Pancreas (tissue), 10 donors: Measurements from ENCODE around the gene APOL1. TPM values are rescaled to one million over a fixed set of nuclear protein-coding genes. Genes with fewer than 3 reads are reported as not detected.
"Not testable (repeated sequence)": the region's sequence is repeated elsewhere in the genome, so short reads cannot be mapped to it uniquely, and the experiment has no call there.

ENCODE experiments used
- ATAC-seq, 4 donors: fragments of 200-7000 bp; cut with Tn5 transposase; one replicate each; pipeline versions ENCODE4 v1.8.0 to v1.9.1; 2020; ENCODE audit warnings: mild to moderate bottlenecking in 4 of 4, moderate library complexity in 4 of 4
- DNase-seq, 6 donors: peaks; one replicate each; pipeline ENCODE4 v3.0.0-alpha.2; 2020
- FAIRE-seq: peaks from 2 replicates; lab custom pipeline; 2012; peaks lifted over from hg19 to GRCh38; lab: Jason Lieb, UNC
- H3K27ac ChIP-seq, 4 donors: fragments of 200-600 bp; sonication (generic); 1 replicate in 3 of 4; 2 replicates in 1 of 4; pipeline versions ENCODE4 v1.5.0 to v1.8.0; 2020
- H3K27me3 ChIP-seq, 4 donors: fragments of 200-600 bp; one replicate each; pipeline ENCODE4 v1.8.0; 2021
- H3K36me3 ChIP-seq, 3 donors: fragments of 200-600 bp; sonication (generic) in 1 of 3; one replicate each; pipeline versions ENCODE4 v1.5.0 to v1.8.0; 2020 to 2021
- H3K4me1 ChIP-seq, 3 donors: fragments of 200-600 bp; one replicate each; pipeline ENCODE4 v1.8.0; 2021
- H3K4me3 ChIP-seq, 4 donors: fragments of 200-600 bp; sonication (generic) in 2 of 4; one replicate each; pipeline versions ENCODE4 v1.5.0 to v1.8.0; 2020 to 2021
- H3K9me3 ChIP-seq, 4 donors: fragments of 200-600 bp; one replicate each; pipeline ENCODE4 v1.8.0; 2021
- WGBS, 2 donors: extraction: QIAGEN DNeasy Blood & Tissue Kit; methylation state at CpG; one replicate each; pipeline ENCODE4 v1.1.7; 2013; 5-methylcytosine and 5-hydroxymethylcytosine counted together
- intact Hi-C, 3 donors: fragments of 100-400 bp; cut with DNase I; formaldehyde crosslinking; loops; one replicate each; pipeline versions ENCODE4 v1.11.1 to v1.14.2; 2022
- polyA plus RNA-seq, 2 donors: library from polyadenylated mRNA; stranded (reverse); fragments of 200-250 nt; gene quantifications; one replicate each; pipeline ENCODE4 v1.2.3, GENCODE V29; 2013
- total RNA-seq, 6 donors: library from RNA; stranded (reverse); fragmentation: NEBNext Ultra II Directional in 4 of 6; extraction: Animal tissue kit (Norgen Biotek cat#: 25700) in 4 of 6; gene quantifications; one replicate each; pipeline versions ENCODE4 v1.2.1 to v1.2.4, GENCODE V29; 2021 to 2023
- TF ChIP-seq, protein P1 (sequence below), 4 donors: fragments of 200-600 bp; sonication (generic) in 3 of 4; IDR thresholded peaks; one replicate each; pipeline versions ENCODE4 v1.5.0 to v1.8.0; 2021; ENCODE audit warnings: antibody characterized with exemption in 4 of 4
- donor health status: healthy with polysubstance abuse.
- donor health status: DM: no; HTN: no; CAD: no; lungs with moderate emphysema.
- donor health status: DM: no; HTN: no; CAD: no.
- donor health status: control.
- donor health status: control.
- donor health status: Bipolar disorder and iron deficiency.
- donor health status: DM: yes; HTN: yes; CAD: no.
- donor health status: DM: no; HTN: no; CAD: no.
- donor health status: DM: no; HTN: no; CAD: no.
- donor health status: DM: yes; HTN: yes; CAD: no.

APOL1 gene
- total and polyA plus RNA-seq, 8 donors, result 3.2 to 25.5 (median 5.5) TPM

DNA sequence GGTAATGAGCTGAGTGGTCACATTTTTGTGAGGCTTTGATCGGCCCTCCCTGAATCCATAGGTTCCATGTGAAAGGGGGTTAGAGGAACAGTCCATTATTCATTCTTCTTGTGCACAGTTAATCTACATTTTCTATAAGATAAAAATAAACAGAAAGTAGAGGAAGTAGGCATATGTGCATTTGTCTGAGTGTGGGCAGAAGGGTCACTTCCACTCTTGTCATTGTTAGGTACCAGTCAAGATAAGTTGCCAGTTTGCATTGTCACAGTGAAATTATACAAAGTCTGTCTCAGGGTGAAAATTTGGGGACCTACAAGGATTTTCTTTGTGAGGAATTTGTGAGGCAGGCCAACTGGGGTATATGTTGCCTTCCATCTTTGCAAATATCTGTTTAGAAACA lies 46.7 kb upstream of the APOL1 start:
- FAIRE-seq (no peak), ATAC-seq (no peak), DNase-seq (no peak)
- Histone ChIP-seq H3K9me3 (no peaks in the 10 kb centered on the region), H3K27ac (no peak overlapping the region), H3K27me3 (no peaks in the 10 kb centered on the region), H3K36me3 (no peaks in the 10 kb centered on the region), H3K4me1 (peaks cover 0 to 8% (median 4%) of the 10 kb centered on the region in 3 donors), H3K4me3 (no peak overlapping the region)
- intact Hi-C loops, result no loop called here
- WGBS, 2 donors, result 85 to 92% methylated on average over 1 of the region's 1 CpG
- TF ChIP-seq, protein P1, sequence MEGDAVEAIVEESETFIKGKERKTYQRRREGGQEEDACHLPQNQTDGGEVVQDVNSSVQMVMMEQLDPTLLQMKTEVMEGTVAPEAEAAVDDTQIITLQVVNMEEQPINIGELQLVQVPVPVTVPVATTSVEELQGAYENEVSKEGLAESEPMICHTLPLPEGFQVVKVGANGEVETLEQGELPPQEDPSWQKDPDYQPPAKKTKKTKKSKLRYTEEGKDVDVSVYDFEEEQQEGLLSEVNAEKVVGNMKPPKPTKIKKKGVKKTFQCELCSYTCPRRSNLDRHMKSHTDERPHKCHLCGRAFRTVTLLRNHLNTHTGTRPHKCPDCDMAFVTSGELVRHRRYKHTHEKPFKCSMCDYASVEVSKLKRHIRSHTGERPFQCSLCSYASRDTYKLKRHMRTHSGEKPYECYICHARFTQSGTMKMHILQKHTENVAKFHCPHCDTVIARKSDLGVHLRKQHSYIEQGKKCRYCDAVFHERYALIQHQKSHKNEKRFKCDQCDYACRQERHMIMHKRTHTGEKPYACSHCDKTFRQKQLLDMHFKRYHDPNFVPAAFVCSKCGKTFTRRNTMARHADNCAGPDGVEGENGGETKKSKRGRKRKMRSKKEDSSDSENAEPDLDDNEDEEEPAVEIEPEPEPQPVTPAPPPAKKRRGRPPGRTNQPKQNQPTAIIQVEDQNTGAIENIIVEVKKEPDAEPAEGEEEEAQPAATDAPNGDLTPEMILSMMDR (IDR thresholded peaks at IDR 0.05), result no peak

DNA sequence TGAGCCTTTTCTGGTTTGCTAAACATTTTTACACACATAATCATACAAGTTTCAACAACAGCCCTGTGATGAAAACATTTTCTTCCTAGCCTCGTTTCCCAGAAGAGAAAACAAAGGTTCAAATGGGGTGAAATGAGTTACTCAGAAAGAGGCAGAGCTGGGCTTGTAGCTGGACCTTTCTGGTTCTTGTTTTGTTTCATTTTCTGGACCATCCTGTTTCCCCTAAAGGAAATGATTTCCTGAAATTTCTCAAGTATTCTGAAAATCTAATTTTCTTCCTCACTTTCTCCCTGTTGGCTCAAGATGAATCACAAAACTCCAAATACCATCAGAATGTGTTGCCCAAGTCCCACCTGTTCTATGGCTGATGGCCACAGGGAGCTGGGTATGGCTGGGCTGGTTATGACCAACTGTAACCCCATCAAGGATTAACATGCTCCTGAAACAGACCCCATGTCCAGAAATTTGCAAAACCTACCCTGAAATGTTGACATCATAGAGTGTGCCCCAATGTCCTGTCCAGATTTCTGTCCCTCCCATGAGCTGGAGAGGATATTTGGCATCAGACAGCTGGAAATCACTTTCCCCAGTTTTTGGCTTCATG lies 44.7 kb upstream of the APOL1 start:
- ATAC-seq, result no peak
- no peaks in the 10 kb centered on the region for H3K9me3 ChIP-seq
- H3K27me3 ChIP-seq, result no peaks in the 10 kb centered on the region
- H3K4me3 ChIP-seq, result no peak overlapping the region
- H3K36me3 ChIP-seq, result no peaks in the 10 kb centered on the region
- TF ChIP-seq, protein P1 (IDR thresholded peaks at IDR 0.05), result no peak
- no peak for FAIRE-seq
- DNase-seq, result no peak
- WGBS, 2 donors, result 31 to 41% methylated on average over 1 of the region's 1 CpG
- intact Hi-C loops, result no loop called here
- no peaks in the 10 kb centered on the region for H3K4me1 ChIP-seq
- no peak overlapping the region for H3K27ac ChIP-seq

DNA sequence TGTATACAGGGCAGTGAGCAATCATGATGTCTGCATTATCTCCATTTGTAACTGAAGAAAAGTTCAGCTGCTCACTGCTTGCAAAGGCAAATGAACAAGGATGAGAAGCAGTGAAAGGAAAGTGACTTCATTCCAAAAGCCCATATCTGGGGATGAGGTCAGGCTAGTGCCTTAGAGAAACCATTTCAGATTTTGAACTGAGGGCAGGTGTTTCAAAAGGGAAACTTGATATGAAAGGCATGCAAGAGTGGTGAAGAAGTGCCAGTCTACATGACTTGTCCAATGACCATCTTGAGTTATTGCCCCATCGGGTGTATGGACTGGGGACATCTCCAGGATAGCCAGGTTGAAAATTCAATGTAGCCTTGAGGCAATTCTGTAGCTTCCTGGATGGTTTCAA lies 44.0 kb upstream of the APOL1 start:
- Histone ChIP-seq H3K27me3 (no peaks in the 10 kb centered on the region), H3K4me3 (no peak overlapping the region), H3K9me3 (no peaks in the 10 kb centered on the region), H3K4me1 (no peaks in the 10 kb centered on the region), H3K36me3 (no peaks in the 10 kb centered on the region), H3K27ac (no peak overlapping the region)
- ATAC-seq, result no peak
- TF ChIP-seq, protein P1 (IDR thresholded peaks at IDR 0.05), result no peak
- no peak for FAIRE-seq
- DNase-seq, result no peak
- 88 to 94% methylated on average over 1 of the region's 1 CpG for WGBS, 2 donors
- intact Hi-C loops, result no loop called here

DNA sequence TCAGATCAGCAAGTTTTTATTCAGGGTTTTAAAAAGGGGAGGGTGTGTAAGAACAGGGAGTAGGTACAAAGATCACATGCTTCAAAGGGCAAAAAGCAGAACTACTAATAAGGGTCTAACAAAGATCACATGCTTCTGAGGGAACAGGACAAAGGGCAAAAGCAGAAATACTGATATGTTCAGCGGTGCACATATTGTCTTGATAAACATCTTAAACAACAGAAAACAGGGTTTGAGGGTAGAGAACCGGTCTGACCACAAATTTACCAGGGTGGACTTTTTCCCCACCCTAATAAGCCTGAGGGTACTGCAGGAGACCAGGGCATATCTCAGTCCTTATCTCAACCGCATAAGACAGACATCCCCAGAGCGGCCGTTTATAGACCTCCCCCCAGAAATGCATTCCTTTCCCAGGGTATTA lies 43.4 kb upstream of the APOL1 start:
- H3K27me3 ChIP-seq, H3K27ac ChIP-seq, DNase-seq, H3K4me3 ChIP-seq, intact Hi-C loops, FAIRE-seq, H3K9me3 ChIP-seq, H3K4me1 ChIP-seq, ATAC-seq, H3K36me3 ChIP-seq: not testable (repeated sequence)
- WGBS, 2 donors, result 64 to 68% methylated on average over 5 of the region's 5 CpGs

DNA sequence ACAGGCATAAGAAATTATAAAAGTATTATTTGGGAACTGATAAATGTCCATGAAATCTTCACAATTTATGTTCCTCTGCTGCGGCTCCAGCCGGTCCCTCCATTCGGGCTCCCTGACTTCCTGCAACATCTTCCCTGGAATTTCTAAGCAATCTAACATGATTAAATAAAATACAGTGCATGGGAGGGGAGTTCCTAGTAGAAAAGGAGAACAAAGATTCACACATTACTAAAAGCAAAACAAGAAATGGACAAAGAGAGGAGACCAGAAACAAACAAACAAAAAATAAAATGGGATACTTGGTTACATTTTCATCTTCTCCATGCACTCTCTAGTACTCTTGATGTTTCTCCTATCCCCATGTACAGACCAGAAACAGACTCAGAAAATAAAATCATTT lies 42.7 kb upstream of the APOL1 start:
- no peaks in the 10 kb centered on the region for H3K9me3 ChIP-seq
- WGBS, 2 donors, result 94% methylated on average over 3 of the region's 3 CpGs
- ATAC-seq, result peak in 1 of 4 donors; percentile 24
- DNase-seq, result no peak
- no peaks in the 10 kb centered on the region for H3K36me3 ChIP-seq
- H3K4me3 ChIP-seq, result no peak overlapping the region
- no peak for FAIRE-seq
- no peak overlapping the region for H3K27ac ChIP-seq
- TF ChIP-seq, protein P1 (IDR thresholded peaks at IDR 0.05), result no peak
- H3K27me3 ChIP-seq, result no peaks in the 10 kb centered on the region
- intact Hi-C loops, result no loop called here
- H3K4me1 ChIP-seq, result no peaks in the 10 kb centered on the region
